HG03442 (cell line): ENCODE results near the gene RAPGEF2.

ENCODE experiments used
- ATAC-seq: cut with Tn5 transposase; IDR thresholded peaks from one replicate; pipeline ENCODE4 v1.9.1; 2021; ENCODE audit warnings: mild to moderate bottlenecking, moderate library complexity; ENCODE audit not compliant: unreplicated experiment

Gene RAPGEF2

DNA sequence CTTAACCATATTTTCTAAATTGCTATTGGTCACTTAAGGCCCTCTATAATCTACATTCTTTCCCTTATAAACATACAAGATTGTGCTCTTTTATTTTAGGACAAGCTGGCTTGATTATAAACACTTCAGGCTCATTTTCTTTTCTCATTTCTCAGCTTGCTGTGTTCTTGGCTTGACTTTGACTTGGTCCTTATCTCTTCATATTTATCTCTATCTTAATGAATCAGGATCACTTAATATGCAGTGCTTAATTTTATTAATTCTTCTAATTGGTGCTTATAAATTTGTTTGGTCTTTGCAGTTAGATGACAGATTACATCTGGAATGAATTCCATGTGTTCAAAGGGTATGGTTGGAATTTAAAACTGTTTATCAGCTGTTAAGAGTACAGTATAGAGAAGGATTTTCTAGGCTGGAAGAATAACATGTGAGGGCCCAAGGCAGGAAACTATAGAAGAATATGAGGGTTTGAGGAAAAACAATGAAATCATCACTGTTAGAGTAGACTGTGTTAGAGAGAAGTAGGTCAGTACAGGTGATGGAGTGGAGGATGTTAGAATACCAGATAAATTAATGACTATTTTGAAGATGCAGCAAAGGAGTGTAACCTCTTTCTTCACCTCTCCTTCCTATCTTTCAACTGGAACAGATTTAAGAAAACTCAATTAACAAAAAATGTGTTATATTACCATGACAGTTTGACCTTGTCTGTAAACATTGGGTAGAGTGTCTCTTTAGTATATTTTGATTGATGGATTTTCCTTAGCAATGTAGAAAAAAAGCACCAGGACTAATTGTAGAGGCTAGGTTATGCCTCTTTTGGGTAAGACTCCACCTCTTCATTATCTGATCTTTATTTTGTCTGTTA is 169.6 kb downstream of the RAPGEF2 start:
- ATAC-seq = no peak

DNA sequence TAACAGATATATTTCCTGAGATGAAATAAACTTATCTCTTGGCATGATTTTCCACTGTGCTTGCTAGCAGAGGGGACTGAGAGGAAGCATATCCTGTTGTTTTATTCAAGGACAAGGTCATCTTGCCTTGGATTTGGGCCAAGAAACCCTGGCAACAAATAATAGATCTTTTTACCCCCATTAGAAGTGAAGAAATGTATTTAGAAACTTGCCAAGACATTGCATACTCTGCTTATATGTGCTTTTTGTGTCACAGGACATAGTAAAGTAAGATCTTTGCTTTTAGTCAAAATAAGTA is 170.2 kb downstream of the RAPGEF2 start:
- ATAC-seq = no peak

DNA sequence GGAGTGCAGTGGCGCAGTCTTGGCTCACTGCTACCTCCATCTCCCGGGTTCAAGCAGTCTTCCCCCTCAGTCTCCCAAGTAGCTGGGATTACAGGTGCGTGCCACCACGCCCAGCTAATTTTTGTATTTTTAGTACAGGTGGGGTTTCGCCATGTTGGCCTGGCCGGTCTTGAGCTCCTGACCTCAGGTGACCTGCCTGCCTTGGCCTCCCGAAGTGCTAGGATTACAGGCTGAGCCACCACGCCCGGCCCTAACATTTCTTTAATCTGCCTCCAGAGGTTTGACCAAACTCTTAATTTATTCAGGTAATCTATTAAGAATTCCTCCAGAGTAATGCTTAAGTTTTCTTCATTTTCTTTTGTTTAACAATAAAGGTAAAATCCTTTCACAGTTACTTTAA is 171.0 kb downstream of the RAPGEF2 start:
- ATAC-seq = no peak

DNA sequence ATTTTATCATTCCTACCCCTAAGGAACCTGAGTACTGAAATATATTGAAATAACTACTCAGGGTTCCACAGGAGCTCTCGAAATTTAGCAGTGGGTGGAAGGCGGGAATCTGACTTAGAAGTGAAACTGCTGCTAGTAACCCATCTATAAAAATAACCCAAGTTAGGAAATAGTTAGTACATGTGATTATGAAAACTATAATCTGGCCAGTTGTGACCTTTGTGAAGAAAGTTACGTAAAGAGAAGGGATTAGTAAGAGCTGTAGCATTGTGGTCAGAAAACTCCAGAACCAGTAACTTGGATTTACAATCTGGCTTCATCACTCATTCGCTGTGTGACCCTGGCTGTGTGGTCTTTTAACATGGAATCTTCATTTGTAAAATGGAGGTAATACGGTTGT is 175.5 kb downstream of the RAPGEF2 start:
- ATAC-seq = peak; percentile 75

DNA sequence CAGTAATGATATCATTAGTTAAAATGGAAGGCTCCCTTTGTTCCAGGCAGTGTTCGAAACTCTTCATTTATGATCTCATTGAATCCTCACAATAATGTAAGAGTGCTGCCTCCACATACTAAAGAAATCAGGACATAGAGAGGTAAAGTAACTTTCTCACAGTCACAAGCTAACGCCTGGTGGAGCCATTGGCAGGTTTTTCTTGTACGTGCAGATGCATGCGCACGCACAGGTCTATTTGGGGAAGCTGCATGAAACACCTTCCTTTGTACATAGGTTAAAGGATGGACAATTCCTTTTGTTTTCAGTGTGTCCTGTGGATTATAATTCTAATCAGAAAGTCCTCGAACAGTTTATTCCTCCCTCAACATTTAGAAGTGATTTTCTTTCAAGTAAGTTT is 176.2 kb downstream of the RAPGEF2 start:
- peak; percentile 19 for ATAC-seq

DNA sequence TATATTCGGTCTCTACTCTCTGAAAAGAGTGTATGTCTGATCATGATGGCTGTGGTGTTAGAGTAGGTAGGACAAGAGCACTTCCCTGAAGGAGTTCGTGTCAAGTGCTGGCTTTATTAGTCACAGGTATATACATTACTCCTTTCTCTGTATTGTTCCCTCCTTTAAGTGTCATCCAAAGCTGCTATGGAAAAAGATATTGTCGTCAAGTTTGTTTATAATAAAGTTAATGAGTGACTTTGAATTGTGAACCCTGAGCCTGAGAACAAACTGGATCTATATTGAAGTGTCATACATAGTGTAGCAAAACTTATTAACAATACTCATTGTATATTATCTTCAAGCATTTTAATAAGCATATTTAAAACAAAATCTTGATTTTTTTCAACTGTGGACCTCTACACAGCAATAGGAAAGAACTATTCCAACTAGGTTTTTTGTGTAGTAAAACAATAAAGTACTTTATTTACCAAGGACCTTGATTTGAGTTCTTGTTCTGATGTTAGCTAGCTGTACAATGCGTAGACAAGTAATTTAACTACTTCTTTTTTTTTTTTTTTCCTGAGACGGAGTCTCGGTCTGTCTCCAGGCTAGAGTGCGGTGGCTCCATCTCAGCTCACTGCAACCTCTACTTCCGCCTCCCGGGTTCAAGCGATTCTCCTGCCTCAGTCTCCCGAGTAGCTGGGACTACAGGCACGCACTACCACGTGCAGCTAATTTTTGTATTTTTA is 177.7 kb downstream of the RAPGEF2 start:
- no peak for ATAC-seq

DNA sequence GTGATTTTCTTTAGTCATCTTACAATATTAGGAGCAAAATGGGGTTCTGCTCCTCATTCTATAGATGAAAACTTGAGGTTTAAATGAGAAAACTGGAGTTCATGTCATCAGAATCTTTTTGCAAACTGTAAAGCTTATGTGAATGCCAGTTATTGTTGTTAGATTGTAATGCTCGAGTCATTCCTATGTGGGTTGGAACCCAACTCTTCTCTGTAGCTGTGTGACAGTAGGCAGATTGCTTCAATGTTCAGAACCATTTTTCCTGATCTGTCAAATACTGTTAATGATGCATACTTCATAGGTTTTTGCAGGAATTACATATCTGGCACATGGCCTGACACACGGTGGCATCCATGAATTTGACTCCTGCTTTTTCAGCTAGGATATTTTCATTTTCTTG is 178.9 kb downstream of the RAPGEF2 start:
- no peak for ATAC-seq

DNA sequence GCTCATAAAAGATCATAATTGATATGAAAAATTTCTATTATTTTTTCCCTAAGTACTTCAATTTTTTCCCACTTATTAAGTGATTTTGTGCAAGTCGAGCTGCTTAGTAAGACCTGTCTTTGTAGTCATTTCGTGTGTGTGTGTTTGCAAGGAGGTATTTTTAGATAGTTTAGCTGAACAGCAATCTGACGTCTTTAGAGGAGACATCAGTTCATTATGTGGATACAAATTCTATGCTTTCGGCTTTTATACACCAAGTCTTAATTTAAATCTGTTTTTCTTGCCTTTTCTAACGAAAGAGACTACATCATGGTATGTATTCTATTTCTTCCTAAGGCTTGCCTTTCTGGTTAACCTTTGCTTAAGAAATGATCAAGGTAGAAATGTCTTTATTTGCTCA is 179.4 kb downstream of the RAPGEF2 start:
- no peak for ATAC-seq

DNA sequence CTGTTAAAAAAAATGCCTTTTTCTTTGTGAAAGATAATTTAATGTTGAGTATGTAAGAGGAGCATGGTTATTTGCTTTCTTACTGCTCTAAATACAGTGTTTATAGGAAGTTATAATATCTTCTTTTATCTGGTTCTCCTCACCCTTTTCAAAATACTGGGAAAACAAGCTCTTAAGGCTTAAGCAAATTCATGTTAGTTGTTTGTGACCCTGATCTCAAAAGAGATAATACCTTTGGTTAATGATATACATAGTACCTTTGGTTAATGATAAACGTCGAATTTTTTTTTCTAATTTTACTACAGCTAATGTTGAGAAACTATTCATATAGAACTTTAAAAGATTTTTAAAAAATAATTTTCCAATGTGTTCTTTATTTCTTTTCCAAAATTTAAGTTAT is 180.1 kb downstream of the RAPGEF2 start:
- no peak for ATAC-seq

DNA sequence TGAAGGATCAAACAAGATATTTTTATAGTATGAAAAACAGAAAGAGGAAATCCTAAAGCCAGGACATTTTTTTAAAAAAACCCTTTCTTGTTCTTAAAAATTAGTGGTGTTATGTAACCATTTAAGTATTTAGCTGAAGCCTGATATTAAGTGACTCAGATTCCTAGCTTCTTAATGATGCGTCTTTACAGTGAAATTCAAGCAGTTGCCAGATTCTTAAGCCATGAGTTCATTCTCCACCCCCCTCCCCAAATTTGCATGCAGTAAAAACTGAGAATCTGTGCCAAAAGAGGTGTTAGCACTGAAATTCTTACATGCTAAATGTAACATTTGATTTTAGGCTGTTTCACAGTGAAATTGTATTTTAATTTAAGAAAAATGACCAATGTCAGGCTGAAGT is 180.8 kb downstream of the RAPGEF2 start:
- no peak for ATAC-seq

DNA sequence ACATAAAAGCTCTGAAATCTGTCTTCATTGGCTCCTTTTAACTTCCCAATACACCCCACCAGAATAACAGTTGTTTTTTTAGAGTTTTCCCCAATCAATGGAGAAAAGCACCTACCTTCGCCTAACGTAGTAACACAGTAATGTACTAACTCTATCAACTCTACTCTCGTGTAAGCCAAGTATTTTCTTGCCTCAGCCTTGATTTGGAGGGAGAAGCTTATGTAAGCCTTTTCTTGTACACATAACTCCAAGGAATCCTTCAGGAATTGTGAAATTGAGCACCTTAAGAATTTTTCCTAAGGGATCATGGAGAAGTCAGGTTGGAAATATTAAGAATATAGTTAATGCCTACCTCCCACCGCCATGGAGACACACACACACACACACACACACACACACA is 181.2 kb downstream of the RAPGEF2 start:
- ATAC-seq = no peak

DNA sequence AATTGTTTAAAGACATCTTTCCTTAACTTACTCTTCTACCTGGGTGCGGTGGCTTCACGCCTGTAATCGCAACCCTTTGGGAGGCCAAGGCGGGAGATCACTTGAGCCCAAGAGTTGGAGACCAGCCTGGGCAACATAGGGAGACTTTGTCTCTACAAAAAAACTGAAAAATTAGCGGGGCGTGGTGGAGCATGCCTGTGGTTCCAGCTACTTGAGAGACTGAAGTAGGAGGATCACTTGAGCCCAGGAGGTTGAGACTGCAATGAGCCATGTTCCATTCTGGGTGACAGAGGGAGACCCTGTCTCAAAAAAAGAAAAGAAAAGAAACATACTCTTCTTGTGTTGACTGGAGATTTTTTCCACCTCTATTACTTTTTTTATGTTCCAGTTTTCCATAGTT is 181.9 kb downstream of the RAPGEF2 start:
- no peak for ATAC-seq

DNA sequence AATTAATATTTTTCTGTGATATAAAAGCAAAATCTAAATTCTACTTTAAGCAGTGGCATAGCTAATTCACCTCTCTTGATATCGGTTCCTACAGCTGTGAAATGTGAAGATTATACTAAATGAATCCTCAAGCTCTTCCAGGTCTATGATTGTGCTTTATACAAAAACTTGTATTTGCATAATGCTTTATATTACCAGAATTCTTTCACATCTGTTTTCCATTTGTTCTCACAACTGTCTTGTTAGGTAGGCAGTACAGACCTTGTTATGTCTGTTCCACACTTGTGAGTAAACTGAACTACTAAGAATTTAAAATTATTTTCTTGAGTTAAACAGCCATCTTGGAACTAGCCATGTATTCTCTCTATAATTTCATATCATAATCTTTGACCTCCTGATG is 184.9 kb downstream of the RAPGEF2 start:
- no peak for ATAC-seq

DNA sequence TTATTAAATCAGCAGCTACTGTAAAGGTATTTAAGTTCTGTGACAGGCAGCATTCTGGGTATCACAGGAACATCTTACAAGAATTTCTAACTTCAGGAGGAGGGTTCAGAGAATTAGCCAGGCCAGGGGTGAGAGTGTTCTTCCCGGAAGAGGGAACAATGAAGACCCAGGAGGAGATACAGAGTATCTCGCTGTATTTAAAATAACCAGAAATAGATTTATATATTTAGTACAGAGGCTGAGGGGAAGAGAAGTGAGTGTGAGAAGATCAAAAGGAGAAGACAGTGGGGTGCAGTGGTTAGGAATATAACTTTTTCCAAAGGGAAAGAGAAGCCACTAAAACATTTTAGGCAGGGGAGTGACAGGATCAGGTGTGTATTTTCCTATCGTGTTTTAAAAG is 186.8 kb downstream of the RAPGEF2 start:
- no peak for ATAC-seq

DNA sequence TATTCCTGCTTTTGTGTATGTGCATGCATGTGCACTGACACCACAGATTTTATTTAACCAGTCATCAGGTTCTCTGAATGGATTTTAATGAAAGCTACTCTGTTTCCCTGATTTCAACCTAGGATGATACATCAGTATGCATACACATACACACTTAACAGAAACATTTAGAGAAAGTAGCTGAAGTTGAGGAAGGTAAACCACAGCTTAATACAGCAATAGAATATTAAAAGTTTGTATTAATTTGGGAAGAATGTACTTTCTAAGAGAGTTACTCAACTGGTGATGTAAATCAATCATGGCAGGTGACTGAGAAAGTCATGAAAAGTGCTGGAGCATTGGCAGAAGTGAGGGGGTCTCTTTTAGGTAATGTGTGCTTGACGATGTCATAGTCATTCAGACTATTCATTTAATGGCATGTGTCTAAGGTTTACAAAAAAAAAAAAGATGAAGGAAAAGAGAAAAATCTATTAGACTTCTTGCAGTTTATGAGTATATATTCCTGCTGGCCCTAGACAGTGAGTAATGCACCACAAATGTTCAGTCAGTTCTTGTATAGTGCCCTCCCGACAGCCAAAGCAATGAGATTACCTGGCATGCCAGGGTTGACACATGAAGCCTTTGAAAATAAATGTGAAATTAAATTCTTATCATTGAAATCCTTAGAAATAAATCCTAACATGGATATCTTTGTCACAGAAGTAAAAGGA is 187.6 kb downstream of the RAPGEF2 start:
- no peak for ATAC-seq

DNA sequence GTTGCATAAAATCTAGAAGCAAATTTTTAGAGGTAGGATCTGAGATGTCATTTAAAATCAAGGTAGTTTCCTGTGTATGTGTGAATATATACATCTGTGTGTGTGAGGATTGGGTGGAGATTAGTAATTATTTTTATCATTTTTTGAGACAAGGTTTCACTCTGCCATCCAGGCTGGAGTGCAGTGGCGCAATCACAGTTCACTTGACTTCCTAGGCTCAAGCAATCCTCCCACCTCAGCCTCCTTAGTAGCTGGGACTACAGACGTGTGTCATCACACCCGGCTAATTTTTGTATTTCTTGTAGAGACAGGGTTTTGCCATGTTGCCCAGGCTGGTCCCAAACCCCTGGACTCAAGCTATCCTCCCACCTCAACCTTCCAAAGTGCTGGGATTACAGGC is 188.3 kb downstream of the RAPGEF2 start:
- ATAC-seq = no peak

DNA sequence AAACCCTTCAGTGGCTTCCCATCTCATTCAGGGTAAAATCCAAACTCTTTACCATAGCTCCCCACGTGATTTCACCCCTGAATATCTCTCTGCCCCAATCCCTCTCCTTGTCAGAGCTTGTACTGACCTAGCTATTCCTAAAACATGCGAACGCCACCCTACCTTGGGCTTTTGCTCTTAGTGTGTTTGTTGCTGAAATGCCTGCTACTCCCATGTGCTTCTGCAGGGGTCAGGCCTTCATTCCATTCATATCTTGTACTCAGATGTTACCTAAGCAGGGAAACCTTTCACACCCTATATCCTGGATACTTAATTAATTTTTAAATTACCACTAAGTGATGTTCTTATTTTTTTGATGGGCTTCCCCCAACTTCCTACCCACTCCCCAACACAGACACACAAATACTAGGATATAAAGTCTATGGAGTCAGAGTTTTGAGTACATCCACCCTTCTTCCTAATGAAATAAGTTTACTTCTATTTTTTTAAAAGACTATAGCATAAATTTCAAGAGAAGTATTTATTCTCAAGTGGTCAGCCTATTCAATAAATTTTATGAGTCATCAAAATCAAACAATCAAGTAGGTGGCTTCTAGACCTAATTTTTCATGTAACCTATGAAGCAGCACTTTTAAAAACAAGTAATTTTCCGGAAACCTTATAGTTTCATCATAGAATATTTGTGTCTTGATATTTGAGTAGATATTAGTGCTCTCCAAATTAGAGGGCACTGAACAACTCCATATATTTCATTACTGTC is 189.4 kb downstream of the RAPGEF2 start:
- no peak for ATAC-seq

DNA sequence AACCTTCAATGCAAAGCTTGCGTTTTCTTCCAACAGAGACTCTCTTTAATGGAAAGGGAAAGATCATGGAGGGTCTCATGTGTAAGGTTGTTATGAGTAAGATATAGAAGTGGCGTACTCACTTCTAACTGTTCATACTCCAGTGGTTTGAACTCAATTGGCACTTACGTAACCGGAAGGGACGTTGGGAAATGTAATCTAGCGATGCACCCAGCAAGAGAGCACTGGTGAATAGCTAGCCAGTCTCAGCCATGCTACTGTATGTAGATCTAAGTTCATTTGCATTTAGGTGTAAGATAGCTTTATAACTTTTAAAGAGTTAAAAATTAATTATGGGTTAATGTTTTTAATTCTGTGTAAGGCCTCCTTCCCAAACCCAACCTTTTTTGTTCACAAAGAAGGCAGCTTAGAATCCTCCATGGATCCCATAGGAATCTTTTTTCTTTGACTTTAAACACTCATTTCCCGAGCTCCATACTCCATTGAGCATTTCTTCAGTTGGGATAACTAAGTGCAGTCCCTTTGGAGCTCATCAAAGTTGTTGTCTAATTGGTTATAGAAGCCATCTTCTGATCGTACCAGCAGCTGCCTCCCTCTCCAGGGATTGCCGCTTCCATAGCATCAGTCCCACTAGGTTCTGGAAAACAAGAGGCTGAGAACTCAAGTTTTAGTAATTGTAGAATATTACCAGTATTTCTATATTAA is 191.1 kb downstream of the RAPGEF2 start:
- ATAC-seq = no peak

DNA sequence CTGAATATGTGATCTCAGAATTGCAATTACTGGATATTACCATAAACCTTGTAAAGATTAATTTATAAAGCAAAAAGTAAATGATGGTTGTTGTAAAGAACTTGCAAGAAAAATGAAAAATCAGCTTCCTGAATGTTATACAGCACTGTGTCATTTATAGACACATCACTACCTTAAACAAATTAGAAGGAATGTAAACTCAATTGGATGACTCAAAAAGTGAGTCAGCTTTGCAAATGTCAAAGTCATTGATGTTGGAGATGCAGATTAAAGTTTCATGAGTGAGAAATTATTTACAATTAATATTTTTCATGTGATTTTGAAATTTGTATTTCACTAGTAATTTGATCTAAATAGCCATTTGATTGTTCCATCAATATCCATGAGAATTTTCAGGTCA is 193.2 kb downstream of the RAPGEF2 start:
- no peak for ATAC-seq

DNA sequence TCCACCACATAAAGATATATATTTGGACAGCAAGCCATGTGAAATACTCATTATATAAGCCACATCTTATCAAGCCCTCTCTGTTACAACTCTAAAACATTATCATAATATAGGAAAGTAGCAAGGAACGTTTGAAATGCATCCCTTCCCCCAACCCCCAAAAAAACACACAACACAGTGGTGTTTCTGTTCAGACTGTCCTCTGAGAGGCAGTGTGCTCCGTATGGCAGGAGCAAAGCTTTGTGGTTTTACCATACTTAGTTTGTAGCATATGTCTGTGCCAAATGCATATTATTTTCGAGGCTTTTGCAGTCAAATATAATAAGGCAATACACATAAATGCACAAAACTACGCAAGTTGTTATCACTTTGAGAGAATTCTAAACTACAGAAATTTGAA is 194.2 kb downstream of the RAPGEF2 start:
- ATAC-seq = no peak

DNA sequence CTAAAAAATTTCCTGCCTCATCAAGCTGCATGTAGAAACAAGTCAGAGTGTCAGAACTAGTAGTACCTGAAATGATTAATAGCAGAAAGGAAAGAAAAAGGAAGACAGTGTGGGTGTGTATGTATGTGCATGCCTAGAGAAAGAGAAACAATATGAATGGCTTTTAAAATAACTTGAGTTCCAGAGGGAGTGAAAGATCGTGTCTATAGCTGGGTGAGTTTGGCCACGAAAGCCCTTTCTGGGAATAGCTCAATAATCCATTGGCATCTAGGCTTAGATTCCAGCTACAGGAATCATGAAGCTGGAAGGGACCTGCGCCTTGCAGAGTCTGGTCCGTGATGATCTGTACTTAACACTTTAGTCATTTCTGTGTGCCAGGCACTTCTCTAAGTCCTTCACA is 195.6 kb downstream of the RAPGEF2 start:
- ATAC-seq = peak; percentile 83
